CD14-positive monocyte (primary cell): ENCODE results near the gene WWOX. TPM values are rescaled to one million over a fixed set of nuclear protein-coding genes. Genes with fewer than 3 reads are reported as not detected.

Experiments
- DNase-seq, 3 donors: peaks; one replicate each; pipeline ENCODE4 v3.0.0-alpha.2; 2011 to 2022
- H2AFZ ChIP-seq: 2 replicates; pipeline ENCODE4 v1.6.0; 2012; ENCODE audit warnings: mild to moderate bottlenecking, low read depth, low read length, inconsistent platforms; ENCODE audit not compliant: insufficient read depth, poor library complexity, severe bottlenecking
- H3K27ac ChIP-seq, 2 donors: 1 replicate in 1 of 2; 2 replicates in 1 of 2; pipeline ENCODE4 v1.5.1; 2012 to 2013; ENCODE audit warnings: low read length in 2 of 2, control low read depth in 1 of 2, inconsistent platforms in 1 of 2, low read depth in 1 of 2, mild to moderate bottlenecking in 1 of 2
- H3K27me3 ChIP-seq, 2 donors: one replicate each; pipeline versions ENCODE4 v1.6.0 to v1.6.1; 2011 to 2013; ENCODE audit warnings: low read length in 2 of 2; ENCODE audit not compliant: control insufficient read depth in 2 of 2, insufficient read depth in 2 of 2
- H3K36me3 ChIP-seq, 2 donors: replicated peaks in 1 of 2; 1 replicate in 1 of 2; 2 replicates in 1 of 2; pipeline versions ENCODE4 v1.5.1 to v1.6.1; 2012 to 2013; ENCODE audit warnings: low read length in 2 of 2, control low read depth in 1 of 2, inconsistent platforms in 1 of 2, mild to moderate bottlenecking in 1 of 2; ENCODE audit not compliant: insufficient read depth in 2 of 2, control insufficient read depth in 1 of 2
- H3K4me1 ChIP-seq, 2 donors: 1 replicate in 1 of 2; 2 replicates in 1 of 2; pipeline versions ENCODE4 v1.5.1 to v1.6.1; 2012 to 2013; ENCODE audit warnings: low read length in 2 of 2, control low read depth in 1 of 2, inconsistent platforms in 1 of 2, mild to moderate bottlenecking in 1 of 2, moderate library complexity in 1 of 2; ENCODE audit not compliant: insufficient read depth in 2 of 2, control insufficient read depth in 1 of 2
- H3K4me2 ChIP-seq: replicated peaks from 2 replicates; pipeline ENCODE3; 2012; ENCODE audit warnings: low read length, moderate library complexity, mild to moderate bottlenecking; ENCODE audit not compliant: poor library complexity, severe bottlenecking; ENCODE audit errors: extremely low read depth
- H3K4me3 ChIP-seq, 3 experiments: fragments of 200-600 bp in 1 of 3; sonication (generic) in 1 of 3; replicated peaks in 1 of 3; 1 replicate in 2 of 3; 2 replicates in 1 of 3; pipeline ENCODE4 v1.5.1; 2011 to 2013; ENCODE audit warnings: low read length in 3 of 3, mild to moderate bottlenecking in 3 of 3, control low read depth in 2 of 3, low read depth in 2 of 3, inconsistent platforms in 1 of 3, moderate library complexity in 1 of 3
- H3K79me2 ChIP-seq: 2 replicates; pipeline ENCODE4 v1.6.0; 2012; ENCODE audit warnings: mild to moderate bottlenecking, control low read depth, inconsistent platforms, low read length, moderate library complexity; ENCODE audit not compliant: insufficient read depth
- H3K9ac ChIP-seq: 2 replicates; pipeline ENCODE4 v1.6.0; 2017; ENCODE audit warnings: low read length, mild to moderate bottlenecking; ENCODE audit not compliant: insufficient read depth, poor library complexity, severe bottlenecking
- H3K9me3 ChIP-seq, 2 donors: replicated peaks in 1 of 2; 1 replicate in 1 of 2; 2 replicates in 1 of 2; pipeline versions ENCODE4 v1.5.1 to v1.6.1; 2012 to 2013; ENCODE audit warnings: low read length in 2 of 2, control low read depth in 1 of 2; ENCODE audit not compliant: control insufficient read depth in 1 of 2, insufficient read depth in 1 of 2
- H4K20me1 ChIP-seq: 2 replicates; pipeline ENCODE4 v1.6.0; 2012; ENCODE audit warnings: mild to moderate bottlenecking, low read length, control low read depth, moderate library complexity; ENCODE audit not compliant: insufficient read depth
- H3K27ac Mint-ChIP-seq, 7 donors: one replicate each; pipeline ENCODE4 v1.8.0; 2020; ENCODE audit warnings: mild to moderate bottlenecking in 7 of 7, mixed read lengths in 7 of 7, moderate library complexity in 6 of 7, inconsistent platforms in 2 of 7
- H3K27me3 Mint-ChIP-seq, 3 donors: one replicate each; pipeline ENCODE4 v1.8.0; 2021 to 2022; ENCODE audit warnings: low read depth in 3 of 3, mild to moderate bottlenecking in 3 of 3, mixed read lengths in 3 of 3, moderate library complexity in 3 of 3, inconsistent platforms in 1 of 3
- H3K36me3 Mint-ChIP-seq, 2 donors: one replicate each; pipeline ENCODE4 v1.8.0; 2020; ENCODE audit warnings: mixed read lengths in 2 of 2, inconsistent platforms in 1 of 2, mild to moderate bottlenecking in 1 of 2
- H3K4me1 Mint-ChIP-seq: one replicate; pipeline ENCODE4 v1.8.0; 2020; ENCODE audit warnings: mild to moderate bottlenecking, mixed read lengths
- H3K4me3 Mint-ChIP-seq, 2 donors: one replicate each; pipeline ENCODE4 v1.8.0; 2020; ENCODE audit warnings: mild to moderate bottlenecking in 2 of 2, mixed read lengths in 2 of 2, moderate library complexity in 1 of 2
- H3K9me3 Mint-ChIP-seq, 7 donors: one replicate each; pipeline ENCODE4 v1.8.0; 2020 to 2022; ENCODE audit warnings: mixed read lengths in 7 of 7, mild to moderate bottlenecking in 6 of 7, moderate library complexity in 6 of 7, inconsistent platforms in 2 of 7
- CTCF ChIP-seq: fragments of 200-600 bp; IDR thresholded peaks from one replicate; pipeline ENCODE4 v1.8.0; 2022; ENCODE audit warnings: antibody characterized with exemption, mild to moderate bottlenecking
- WGBS: methylation state at CpG from one replicate; pipeline ENCODE4 v1.1.5; 2013; ENCODE audit warnings: missing lambda C conversion rate; ENCODE audit not compliant: insufficient coverage; 5-methylcytosine and 5-hydroxymethylcytosine counted together
- intact Hi-C, 2 donors: fragments of 100-400 bp; cut with micrococcal nuclease; formaldehyde crosslinking; loops; one replicate each; pipeline versions ENCODE4 v1.15.0 to v1.15.1; 2023
- polyA plus RNA-seq, 3 donors: library from polyadenylated mRNA; depleted of rRNA in 1 of 3; unstranded in 2 of 3; stranded (reverse) in 1 of 3; fragments of 300-500 nt in 2 of 3; fragments of >200 nt in 1 of 3; fragmentation: Illumina TruSeq in 2 of 3; gene quantifications; 1 replicate in 2 of 3; 2 replicates in 1 of 3; pipeline ENCODE4 v1.2.3, GENCODE V29; 2012 to 2021

Gene WWOX
- polyA plus RNA-seq, 3 donors: 4.0 to 7.0 (median 6.3) TPM

- Histone ChIP-seq H3K79me2 (peaks cover 4% of the 10 kb centered on the region), H3K9ac (no peak overlapping the region), H3K4me1 (peaks cover 14 to 17% of the 10 kb centered on the region in 2 donors), H3K27ac (no peak overlapping the region), H3K4me3 (no peak overlapping the region), H2AFZ (no peak overlapping the region), H3K36me3 (no peaks in the 10 kb centered on the region), H4K20me1 (no peaks in the 10 kb centered on the region), H3K4me2 (no peak overlapping the region), H3K9me3 (no peaks in the 10 kb centered on the region), H3K27me3 (no peaks in the 10 kb centered on the region)
- peaks cover 12% of the 10 kb centered on the region for H3K4me1 Mint-ChIP-seq
- H3K36me3 Mint-ChIP-seq: peaks cover 0 to 3% of the 10 kb centered on the region in 2 donors
- intact Hi-C loops: loop anchor here in 1 of 2 donors (10.0 kb wide), 1 partner anchor 1503 kb away; the partner anchor contains the start of gene MAF
- H3K27ac Mint-ChIP-seq: no peak overlapping the region
- no peak for TF ChIP-seq CTCF
- peaks cover 0 to 1% (median 0%) of the 10 kb centered on the region in 3 donors for H3K27me3 Mint-ChIP-seq
- no peaks in the 10 kb centered on the region for H3K9me3 Mint-ChIP-seq
- WGBS: 83% methylated on average over 4 of the region's 5 CpGs
- DNase-seq: no peak
- H3K4me3 Mint-ChIP-seq: no peak overlapping the region
Observed at GRCh38 chr16:78102122-78102660, 2.7 kb downstream of the WWOX start.

DNA sequence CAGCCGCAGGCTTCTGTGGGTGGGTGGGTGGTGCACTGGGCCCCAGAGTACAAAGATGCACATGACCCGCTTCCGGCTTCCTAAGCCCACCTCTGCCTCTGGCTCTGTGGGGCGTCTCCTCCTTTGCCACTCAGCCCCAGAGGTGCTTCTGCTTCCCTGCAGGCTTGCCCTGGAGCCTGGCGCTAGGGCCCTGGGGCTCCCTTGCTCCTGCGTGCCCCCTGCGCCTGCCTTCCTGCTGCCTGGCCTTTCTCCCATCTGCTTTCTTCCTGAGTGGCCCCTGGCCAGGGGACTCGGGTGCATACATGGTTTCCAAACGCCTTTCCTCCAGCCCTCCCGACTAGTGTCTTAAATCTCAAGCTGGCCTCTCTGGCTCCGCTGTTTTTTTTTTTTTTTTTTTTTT, 3.4 kb downstream of the WWOX start:
- H3K79me2 ChIP-seq: peaks cover 4% of the 10 kb centered on the region
- H3K36me3 Mint-ChIP-seq: peaks cover 0 to 3% of the 10 kb centered on the region in 2 donors
- intact Hi-C loops: loop anchor here in 1 of 2 donors (10.0 kb wide), 1 partner anchor 1502 kb away; the partner anchor contains the start of gene MAF
- no peaks in the 10 kb centered on the region for H3K9me3 Mint-ChIP-seq
- no peak overlapping the region for H3K4me3 Mint-ChIP-seq
- no peak overlapping the region for H3K27ac ChIP-seq
- no peak overlapping the region for H3K27ac Mint-ChIP-seq
- peaks cover 0 to 1% (median 0%) of the 10 kb centered on the region in 3 donors for H3K27me3 Mint-ChIP-seq
- TF ChIP-seq CTCF: no peak
- WGBS: 91% methylated on average over 7 of the region's 11 CpGs
- H3K36me3 ChIP-seq: no peaks in the 10 kb centered on the region
- H3K4me1 ChIP-seq: peaks cover 14 to 17% of the 10 kb centered on the region in 2 donors
- H3K9ac ChIP-seq: no peak overlapping the region
- no peak for DNase-seq
- H3K27me3 ChIP-seq: no peaks in the 10 kb centered on the region
- H4K20me1 ChIP-seq: no peaks in the 10 kb centered on the region
- no peak overlapping the region for H2AFZ ChIP-seq
- peaks cover 12% of the 10 kb centered on the region for H3K4me1 Mint-ChIP-seq
- H3K9me3 ChIP-seq: no peaks in the 10 kb centered on the region
- H3K4me3 ChIP-seq: no peak overlapping the region
- no peak overlapping the region for H3K4me2 ChIP-seq
